ENCODE data around the gene NHP2.
"Not testable (repeated sequence)": the region's sequence is repeated elsewhere in the genome, so short reads cannot be mapped to it uniquely, and the experiment has no call there.

Gene NHP2

DNA sequence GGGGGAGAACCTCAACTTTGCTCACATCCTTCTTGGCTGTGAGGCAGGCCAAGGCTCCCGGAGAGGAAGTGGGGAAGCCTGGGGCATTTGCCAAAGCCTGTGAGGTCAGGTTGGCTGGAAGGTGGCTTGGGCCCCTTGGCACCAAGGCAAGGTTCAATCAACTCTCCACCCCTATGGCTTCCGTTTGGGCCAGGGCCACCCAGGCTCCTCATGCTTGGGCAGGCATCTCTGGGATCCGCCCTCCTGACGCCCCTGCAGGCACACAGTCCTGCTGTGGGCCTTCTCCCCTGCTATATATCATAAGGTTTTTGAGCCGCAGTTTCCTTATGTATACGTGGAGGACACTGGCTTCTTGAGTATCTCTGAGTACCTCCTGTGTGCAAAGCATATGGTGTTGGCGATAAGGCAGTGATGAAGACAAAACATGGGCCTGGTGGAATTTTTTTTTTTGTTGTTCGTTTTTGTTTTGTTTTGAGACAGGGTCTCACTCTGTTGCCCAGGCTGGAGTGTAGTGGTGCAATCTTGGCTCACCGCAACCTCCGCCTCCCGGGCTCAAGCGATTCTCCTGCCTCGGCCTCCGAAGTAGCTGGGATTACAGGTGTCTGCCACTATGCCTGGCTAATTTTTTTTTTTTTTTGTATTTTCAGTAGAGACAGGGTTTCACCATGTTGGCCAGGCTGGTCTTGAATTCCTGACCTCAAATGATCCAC is 26.2 kb downstream of the NHP2 start:
- not testable (repeated sequence) for H3K4ac ChIP-seq (ENCODE audit: low read depth in 1 of 2, low read length in 2 of 2); H4K91ac ChIP-seq (ENCODE audit: low read length); DNase-seq; H4K8ac ChIP-seq (ENCODE audit: low read length); H2AK5ac ChIP-seq (ENCODE audit: low read length, severe bottlenecking); H2AFZ ChIP-seq (ENCODE audit: low read depth, low read length); H2BK120ac ChIP-seq (ENCODE audit: low read depth, low read length); H3K18ac ChIP-seq (ENCODE audit: low read depth in 1 of 2, low read length in 2 of 2); H3K9me3 ChIP-seq (ENCODE audit: control insufficient read depth, low read length); H3K4me3 ChIP-seq (ENCODE audit: insufficient read depth in 1 of 2, low read depth in 1 of 2, low read length in 2 of 2); H3K27ac ChIP-seq (ENCODE audit: low read length, poor library complexity, severe bottlenecking); H3K79me1 ChIP-seq (replicated peaks; ENCODE audit: low read length, poor library complexity, severe bottlenecking); H3K4me1 ChIP-seq (ENCODE audit: control insufficient read depth, insufficient read depth, low read depth, low read length); H3K9ac ChIP-seq (ENCODE audit: low read length); H3K36me3 ChIP-seq (ENCODE audit: control insufficient read depth in 1 of 2, insufficient read depth in 2 of 2, low read depth in 1 of 2, low read length in 2 of 2); H3K4me2 ChIP-seq (ENCODE audit: low read length, poor library complexity, severe bottlenecking); H2BK5ac ChIP-seq (ENCODE audit: low read depth, low read length, poor library complexity, severe bottlenecking); H2BK12ac ChIP-seq (ENCODE audit: low read length in 2 of 2); H3K23ac ChIP-seq (ENCODE audit: low read length in 2 of 2); H2BK15ac ChIP-seq (ENCODE audit: low read depth, poor library complexity, severe bottlenecking)
- Histone ChIP-seq H3K27me3 (ENCODE audit: control insufficient read depth in 1 of 2, insufficient read depth in 1 of 2, low read length in 2 of 2) (peaks cover 0 to 12% of the 10 kb centered on the region in 2 experiments), H3K14ac (ENCODE audit: low read length in 2 of 2) (peak overlapping the region in 1 of 2 experiments; percentile 15)
- WGBS = 94% methylated on average over 11 of the region's 14 CpGs

DNA sequence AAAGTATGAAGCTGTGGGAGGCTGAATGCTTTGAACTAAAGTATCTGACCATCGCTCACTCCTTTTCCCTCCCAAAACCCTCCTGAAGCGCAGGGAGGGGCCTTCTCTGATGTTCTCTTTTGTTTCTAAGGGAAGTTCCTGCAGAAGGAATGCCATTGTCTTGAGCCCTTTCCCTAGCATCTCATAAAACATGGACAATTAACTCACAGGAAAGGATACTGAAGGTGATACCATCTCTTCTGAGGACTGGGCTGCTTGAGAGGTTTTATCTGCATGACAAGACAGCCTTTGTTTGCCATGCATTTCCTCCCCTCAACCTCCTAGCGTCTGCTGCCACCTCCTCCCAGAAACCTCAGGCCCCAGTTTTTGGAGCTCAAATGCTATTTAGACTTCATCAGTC is 27.1 kb downstream of the NHP2 start:
- no peak overlapping the region for H2BK15ac ChIP-seq (ENCODE audit: low read depth, poor library complexity, severe bottlenecking)
- 27% methylated on average over 1 of the region's 3 CpGs for WGBS
- peaks cover 0 to 5% of the 10 kb centered on the region in 2 experiments for H3K36me3 ChIP-seq (ENCODE audit: control insufficient read depth in 1 of 2, insufficient read depth in 2 of 2, low read depth in 1 of 2, low read length in 2 of 2)
- no peak overlapping the region for H3K4me3 ChIP-seq (ENCODE audit: insufficient read depth in 1 of 2, low read depth in 1 of 2, low read length in 2 of 2)
- no peak overlapping the region for H3K9ac ChIP-seq (ENCODE audit: low read length)
- H2BK5ac ChIP-seq (ENCODE audit: low read depth, low read length, poor library complexity, severe bottlenecking) = no peak overlapping the region
- H3K27ac ChIP-seq (ENCODE audit: low read length, poor library complexity, severe bottlenecking) = no peak overlapping the region
- H2AFZ ChIP-seq (ENCODE audit: low read depth, low read length) = no peak overlapping the region
- no peaks in the 10 kb centered on the region for H3K9me3 ChIP-seq (ENCODE audit: control insufficient read depth, low read length)
- H3K4ac ChIP-seq (ENCODE audit: low read depth in 1 of 2, low read length in 2 of 2) = no peak overlapping the region
- H3K4me1 ChIP-seq (ENCODE audit: control insufficient read depth, insufficient read depth, low read depth, low read length) = peaks cover 3% of the 10 kb centered on the region
- H2AK5ac ChIP-seq (ENCODE audit: low read length, severe bottlenecking) = no peak overlapping the region
- H3K14ac ChIP-seq (ENCODE audit: low read length in 2 of 2) = no peak overlapping the region
- H4K8ac ChIP-seq (ENCODE audit: low read length) = no peak overlapping the region
- H3K23ac ChIP-seq (ENCODE audit: low read length in 2 of 2) = no peak overlapping the region
- no peak overlapping the region for H4K91ac ChIP-seq (ENCODE audit: low read length)
- H2BK120ac ChIP-seq (ENCODE audit: low read depth, low read length) = no peak overlapping the region
- DNase-seq = no peak
- no peak overlapping the region for H3K18ac ChIP-seq (ENCODE audit: low read depth in 1 of 2, low read length in 2 of 2)
- no peak overlapping the region for H3K4me2 ChIP-seq (ENCODE audit: low read length, poor library complexity, severe bottlenecking)
- peaks cover 0 to 21% of the 10 kb centered on the region in 2 experiments for H3K27me3 ChIP-seq (ENCODE audit: control insufficient read depth in 1 of 2, insufficient read depth in 1 of 2, low read length in 2 of 2)
- H2BK12ac ChIP-seq (ENCODE audit: low read length in 2 of 2) = no peak overlapping the region
- H3K79me1 ChIP-seq (replicated peaks; ENCODE audit: low read length, poor library complexity, severe bottlenecking) = peaks cover 3% of the 10 kb centered on the region

GRCh38 chr5:178125253-178125906 is 28.3 kb downstream of the NHP2 start:
- H2BK15ac ChIP-seq (ENCODE audit: low read depth, poor library complexity, severe bottlenecking) = no peak overlapping the region

More at GRCh38 chr5:178125253-178125906, 28.3 kb downstream of the NHP2 start:
- Histone ChIP-seq H3K79me1 (replicated peaks; ENCODE audit: low read length, poor library complexity, severe bottlenecking) (peaks cover 2% of the 10 kb centered on the region), H2BK5ac (ENCODE audit: low read depth, low read length, poor library complexity, severe bottlenecking) (no peak overlapping the region), H3K9ac (ENCODE audit: low read length) (no peak overlapping the region), H3K36me3 (ENCODE audit: control insufficient read depth in 1 of 2, insufficient read depth in 2 of 2, low read depth in 1 of 2, low read length in 2 of 2) (peaks cover 0 to 7% of the 10 kb centered on the region in 2 experiments), H3K23ac (ENCODE audit: low read length in 2 of 2) (no peak overlapping the region), H3K4ac (ENCODE audit: low read depth in 1 of 2, low read length in 2 of 2) (no peak overlapping the region), H3K4me3 (ENCODE audit: insufficient read depth in 1 of 2, low read depth in 1 of 2, low read length in 2 of 2) (no peak overlapping the region), H2BK12ac (ENCODE audit: low read length in 2 of 2) (no peak overlapping the region), H2AK5ac (ENCODE audit: low read length, severe bottlenecking) (no peak overlapping the region), H4K8ac (ENCODE audit: low read length) (no peak overlapping the region), H2AFZ (ENCODE audit: low read depth, low read length) (no peak overlapping the region), H3K14ac (ENCODE audit: low read length in 2 of 2) (no peak overlapping the region), H4K91ac (ENCODE audit: low read length) (no peak overlapping the region), H3K9me3 (ENCODE audit: control insufficient read depth, low read length) (no peaks in the 10 kb centered on the region), H3K18ac (ENCODE audit: low read depth in 1 of 2, low read length in 2 of 2) (no peak overlapping the region), H3K27ac (ENCODE audit: low read length, poor library complexity, severe bottlenecking) (no peak overlapping the region), H3K27me3 (ENCODE audit: control insufficient read depth in 1 of 2, insufficient read depth in 1 of 2, low read length in 2 of 2) (peaks cover 0 to 29% of the 10 kb centered on the region in 2 experiments), H2BK120ac (ENCODE audit: low read depth, low read length) (no peak overlapping the region), H3K4me1 (ENCODE audit: control insufficient read depth, insufficient read depth, low read depth, low read length) (peaks cover 2% of the 10 kb centered on the region), H3K4me2 (ENCODE audit: low read length, poor library complexity, severe bottlenecking) (no peak overlapping the region)
- 77% methylated on average over 9 of the region's 10 CpGs for WGBS
- DNase-seq = no peak

Measured in mesenchymal stem cell (in vitro differentiated cells and primary cell).